GM21737 (cell line): ENCODE measurements around the gene FNDC10.

ENCODE experiments used
- ATAC-seq: cut with Tn5 transposase; IDR thresholded peaks from one replicate; pipeline ENCODE4 v1.9.1; 2021; ENCODE audit warnings: mild to moderate bottlenecking, moderate library complexity; ENCODE audit not compliant: unreplicated experiment

The FNDC10 gene

GRCh38 chr1:1627829-1628753 is 28.2 kb upstream of the FNDC10 start:
- no peak for ATAC-seq

- no peak for ATAC-seq
These were observed 27.4 kb upstream of the FNDC10 start for GRCh38 chr1:1627261-1627828.

GRCh38 chr1:1626207-1627141 is 26.5 kb upstream of the FNDC10 start:
- no peak for ATAC-seq

- no peak for ATAC-seq
These were observed 25.9 kb upstream of the FNDC10 start for GRCh38 chr1:1625824-1626206.

- ATAC-seq, result no peak
These were observed 25.5 kb upstream of the FNDC10 start for GRCh38 chr1:1625404-1625775.

- no peak for ATAC-seq
These were observed 24.8 kb upstream of the FNDC10 start for GRCh38 chr1:1624443-1625403.

- no peak for ATAC-seq
These were observed 23.9 kb upstream of the FNDC10 start for GRCh38 chr1:1623631-1624442.

GRCh38 chr1:1623181-1623630 is 23.3 kb upstream of the FNDC10 start:
- ATAC-seq, result no peak

GRCh38 chr1:1622788-1623094 is 22.8 kb upstream of the FNDC10 start:
- ATAC-seq, result no peak

GRCh38 chr1:1622010-1622787 is 22.3 kb upstream of the FNDC10 start:
- ATAC-seq, result no peak

- no peak for ATAC-seq
These were observed 21.5 kb upstream of the FNDC10 start for GRCh38 chr1:1621173-1622009.

GRCh38 chr1:1620433-1621139 is 20.7 kb upstream of the FNDC10 start:
- no peak for ATAC-seq

- ATAC-seq, result no peak
These were observed 20.0 kb upstream of the FNDC10 start for GRCh38 chr1:1619917-1620361.

GRCh38 chr1:1618396-1619068 is 18.6 kb upstream of the FNDC10 start:
- ATAC-seq, result no peak

GRCh38 chr1:1617925-1618324 is 18.0 kb upstream of the FNDC10 start:
- no peak for ATAC-seq

- no peak for ATAC-seq
These were observed 17.6 kb upstream of the FNDC10 start for GRCh38 chr1:1617516-1617915.

- ATAC-seq, result no peak
These were observed 16.9 kb upstream of the FNDC10 start for GRCh38 chr1:1616838-1617237.
